NCI-H1930 (cell line): ENCODE data around the gene RALGAPA2.

ENCODE experiments used
- DNase-seq, 2 experiments: peaks; one replicate each; lab custom pipeline; 2025; lab: John Stamatoyannopoulos, UW

Gene RALGAPA2

DNA sequence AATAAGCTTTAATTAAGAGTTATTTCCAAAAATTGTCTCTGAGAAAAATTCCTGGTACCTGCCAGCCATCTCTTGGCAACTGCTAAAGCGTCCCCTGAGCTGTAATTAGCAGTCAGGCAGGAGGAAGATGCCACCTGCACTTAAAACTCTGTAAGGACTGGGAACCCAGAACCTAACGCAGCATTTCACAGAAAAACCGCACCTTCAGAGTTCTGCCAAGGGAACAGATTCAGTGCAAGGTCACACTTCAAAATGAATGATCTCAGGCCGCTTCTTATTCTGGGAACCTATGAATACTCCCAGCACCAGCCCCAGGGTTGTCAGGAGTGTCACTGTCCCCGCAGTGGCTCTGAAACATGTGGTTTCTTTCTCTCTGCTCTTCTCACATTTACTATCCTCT is 307.8 kb downstream of the RALGAPA2 start:
- no peak for DNase-seq

DNA sequence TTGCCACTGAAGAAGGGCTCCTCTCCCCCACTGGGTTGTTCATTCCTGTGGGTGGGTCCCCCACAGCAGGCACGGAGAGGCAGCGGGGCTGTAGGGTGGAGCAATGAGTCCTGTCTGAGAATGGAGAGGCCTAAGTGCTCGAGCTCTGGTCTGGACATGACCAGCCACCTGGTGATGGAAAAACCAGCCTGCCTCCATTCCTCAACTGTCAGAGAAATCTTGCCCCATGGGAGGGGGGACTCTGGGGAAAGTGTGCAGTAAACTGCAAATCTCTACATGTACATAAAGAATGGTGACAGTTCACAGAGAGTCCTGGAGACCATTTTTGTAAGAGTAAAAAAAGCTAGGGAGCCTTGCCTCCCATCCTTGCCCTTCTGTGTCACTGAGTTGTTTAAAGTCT is 310.5 kb downstream of the RALGAPA2 start:
- no peak for DNase-seq

DNA sequence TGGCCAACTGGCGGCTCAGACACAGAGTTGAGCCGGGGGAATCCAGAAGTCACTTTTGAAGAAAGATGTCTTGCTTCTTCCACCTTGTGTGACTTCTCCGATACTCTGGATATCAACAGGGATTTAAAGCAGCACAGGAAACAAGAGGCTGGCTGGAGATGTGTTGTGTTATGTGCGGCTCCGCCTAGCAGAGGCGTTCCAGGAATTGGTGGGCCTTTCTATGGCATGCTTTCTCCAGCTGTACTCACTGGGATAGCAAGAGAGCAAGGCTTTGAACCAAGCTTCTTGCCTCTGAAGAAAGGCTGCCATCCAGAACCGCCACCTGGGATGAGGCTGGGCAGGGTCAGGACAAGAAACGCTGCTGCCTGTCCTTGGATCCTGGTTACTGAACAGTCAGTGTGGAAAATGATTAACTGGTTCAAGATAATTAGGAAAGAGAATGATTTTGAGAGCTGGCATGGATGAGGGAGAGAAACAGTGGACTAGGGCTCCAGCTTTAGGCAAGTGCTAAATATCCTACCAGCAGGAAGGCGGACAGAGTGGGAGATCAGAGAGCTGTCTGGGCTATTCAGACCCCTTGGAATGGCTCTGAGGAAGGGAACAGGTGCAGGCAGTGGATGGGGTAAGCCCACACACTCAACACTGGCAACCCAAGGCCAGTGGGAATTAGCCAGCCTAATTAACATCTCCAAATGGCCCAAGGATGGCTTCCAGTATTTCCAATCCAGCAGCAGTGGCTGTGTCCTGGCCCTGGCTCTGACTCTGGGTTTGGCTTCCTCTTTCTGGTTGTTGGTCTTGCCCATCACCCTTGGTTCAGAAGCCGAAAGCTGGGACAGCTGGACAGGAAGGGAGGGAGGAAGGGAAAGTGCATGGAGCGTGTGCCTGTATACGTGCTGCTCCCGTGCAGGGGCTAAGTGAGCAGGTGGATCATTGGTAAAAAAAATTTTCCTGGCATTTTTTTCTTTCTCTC is 312.6 kb downstream of the RALGAPA2 start:
- DNase-seq, result no peak

DNA sequence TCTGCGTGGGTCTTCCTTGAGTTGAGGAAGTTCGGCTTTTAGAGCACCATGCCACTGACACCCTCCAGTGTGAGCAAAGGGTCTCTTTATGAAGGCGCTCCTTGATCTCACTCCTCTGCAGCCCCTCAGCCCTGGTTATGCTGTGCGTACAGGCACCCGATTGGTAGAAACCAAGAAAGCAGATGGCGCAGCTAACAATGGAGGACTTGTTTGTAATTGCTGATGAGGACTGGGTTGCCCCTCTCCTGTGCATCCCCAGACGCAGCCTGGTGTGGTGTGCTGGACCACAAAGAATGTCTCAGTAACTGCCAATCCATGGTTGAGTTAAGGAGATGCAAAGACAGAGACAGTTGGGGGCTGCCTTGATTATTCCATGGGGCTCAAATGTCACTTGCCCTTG is 314.3 kb downstream of the RALGAPA2 start:
- DNase-seq, result no peak

DNA sequence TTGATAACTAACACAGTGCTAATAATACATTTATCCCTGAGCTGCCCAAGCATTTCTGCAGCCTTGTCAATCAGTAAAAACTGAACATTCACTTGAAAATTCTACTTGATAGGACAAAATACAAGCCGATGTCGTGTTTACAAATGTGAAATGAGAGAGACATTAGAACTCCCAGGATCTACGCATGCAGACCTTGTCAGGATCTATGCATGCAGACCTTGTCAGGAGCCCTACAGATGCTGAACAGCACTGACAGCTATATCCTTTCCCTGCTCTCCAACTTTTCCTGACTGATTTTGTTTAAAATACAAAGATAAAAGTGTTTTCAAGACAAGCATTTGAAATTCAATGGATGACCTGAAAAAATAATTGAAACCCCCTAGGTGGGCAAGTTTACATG is 315.6 kb downstream of the RALGAPA2 start:
- no peak for DNase-seq

DNA sequence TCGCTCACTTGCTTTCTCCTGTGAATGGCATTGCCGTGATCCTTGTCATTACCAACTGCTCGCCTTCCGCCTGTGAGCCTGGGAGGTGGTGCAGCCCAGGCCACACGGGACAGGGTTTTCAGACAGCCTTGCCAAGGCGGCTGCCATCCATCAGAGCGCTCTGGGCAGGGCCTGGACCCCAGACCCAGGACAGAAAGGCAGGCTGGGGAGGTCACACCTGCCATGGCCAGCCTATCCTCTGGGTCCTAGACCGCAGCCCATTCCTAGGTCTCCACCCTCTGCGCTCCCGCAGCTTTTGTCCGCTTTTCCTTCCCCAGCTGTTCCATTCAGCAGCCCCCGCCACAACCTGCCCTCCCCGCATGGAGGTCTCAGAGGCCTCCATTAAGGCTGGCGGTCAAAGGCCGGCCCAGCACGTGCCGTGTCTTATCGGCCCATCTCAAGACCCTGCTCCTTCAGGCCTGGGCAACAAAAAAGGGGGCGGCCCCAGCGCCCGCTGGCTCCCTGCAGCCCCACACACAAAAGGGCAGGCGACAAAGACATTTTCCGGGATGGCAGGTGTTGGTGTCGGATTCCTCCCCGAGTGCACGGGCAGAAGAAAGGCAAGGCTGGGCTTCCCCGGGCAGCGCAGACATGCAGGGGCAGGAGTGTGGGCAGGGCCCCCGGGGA is 316.4 kb downstream of the RALGAPA2 start:
- peak; percentile 42 to 65 for DNase-seq

DNA sequence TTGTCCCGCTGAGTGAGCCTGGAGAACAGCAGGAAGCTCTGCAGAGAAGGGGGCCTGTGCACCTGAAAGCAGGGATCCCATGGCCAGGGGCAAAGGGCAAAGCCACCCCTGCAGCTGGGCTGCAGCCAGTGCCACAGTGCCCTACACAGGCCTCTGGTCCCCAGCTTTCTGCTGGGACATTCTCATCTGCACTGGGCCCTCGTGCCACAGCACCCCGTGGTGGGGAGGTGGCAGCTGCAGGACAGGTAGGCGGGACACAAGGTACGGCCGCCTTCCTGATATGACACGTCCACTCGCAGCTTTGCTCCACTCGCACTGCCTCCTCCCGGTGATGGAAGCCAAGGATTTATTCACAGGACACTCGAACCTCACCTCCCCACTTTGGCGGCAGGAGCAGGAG is 317.4 kb downstream of the RALGAPA2 start:
- DNase-seq, result no peak

DNA sequence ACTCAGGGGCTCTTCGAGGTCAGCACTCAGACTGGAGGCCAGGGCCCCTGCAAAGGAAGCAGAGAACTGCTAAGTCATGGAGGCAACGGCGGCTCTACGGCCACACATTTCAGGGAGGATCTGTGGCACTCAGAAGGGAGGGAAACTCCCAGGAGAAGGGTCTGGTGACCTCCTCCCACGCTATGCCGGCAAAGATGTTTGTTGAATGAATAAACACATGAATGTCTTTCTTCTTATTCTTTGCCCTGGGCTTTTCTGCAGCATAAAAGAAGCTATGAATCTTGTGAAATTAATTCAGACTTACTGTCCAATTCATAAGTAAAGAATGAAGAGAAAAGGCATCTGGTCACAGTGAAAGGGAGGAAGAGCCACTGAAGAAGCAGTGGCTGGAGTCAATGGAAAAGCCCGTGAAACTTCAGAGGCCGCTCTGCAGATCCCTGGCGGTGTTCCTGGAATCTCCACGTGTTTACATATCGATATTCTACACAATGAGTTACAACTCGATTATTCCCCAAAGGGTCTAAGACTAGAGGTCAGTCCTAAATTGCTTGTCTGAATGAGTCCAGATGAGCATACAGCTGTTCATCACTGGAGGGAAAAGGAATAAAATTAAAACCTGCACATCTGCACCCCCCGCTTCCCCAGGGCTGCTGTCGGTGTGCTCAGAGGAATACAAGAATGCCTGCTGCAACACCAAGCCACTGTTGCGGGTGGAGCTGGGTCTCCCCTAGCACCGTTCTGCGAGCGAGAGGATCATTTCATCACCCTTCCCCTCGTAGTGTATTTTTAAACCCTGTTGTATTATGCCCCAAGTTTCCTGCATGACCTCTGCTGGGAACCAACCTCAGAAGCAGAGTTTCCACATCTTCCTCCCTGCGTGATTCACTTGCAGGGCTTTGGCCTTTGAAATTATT is 319.0 kb downstream of the RALGAPA2 start:
- DNase-seq, result no peak

DNA sequence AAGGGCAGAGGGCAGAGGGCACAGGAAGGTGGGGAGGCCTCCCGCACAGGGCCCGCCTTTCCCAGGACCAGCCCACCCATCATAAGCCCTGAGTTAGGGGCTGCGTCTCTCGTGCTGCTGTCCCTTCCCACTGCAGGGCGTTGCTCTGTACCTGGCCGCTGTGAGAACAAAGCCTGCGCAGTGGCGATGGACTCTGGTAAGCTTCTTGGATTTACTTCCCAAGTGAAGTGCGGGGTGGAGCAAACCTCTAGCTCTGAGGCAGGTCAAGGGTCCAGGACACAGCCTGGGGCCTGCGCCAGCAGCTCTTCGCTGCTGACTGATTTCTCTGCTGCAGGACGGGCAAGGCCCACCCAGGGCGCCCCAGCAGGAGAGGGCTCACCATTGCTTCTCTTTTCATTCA is 320.7 kb downstream of the RALGAPA2 start:
- no peak for DNase-seq

DNA sequence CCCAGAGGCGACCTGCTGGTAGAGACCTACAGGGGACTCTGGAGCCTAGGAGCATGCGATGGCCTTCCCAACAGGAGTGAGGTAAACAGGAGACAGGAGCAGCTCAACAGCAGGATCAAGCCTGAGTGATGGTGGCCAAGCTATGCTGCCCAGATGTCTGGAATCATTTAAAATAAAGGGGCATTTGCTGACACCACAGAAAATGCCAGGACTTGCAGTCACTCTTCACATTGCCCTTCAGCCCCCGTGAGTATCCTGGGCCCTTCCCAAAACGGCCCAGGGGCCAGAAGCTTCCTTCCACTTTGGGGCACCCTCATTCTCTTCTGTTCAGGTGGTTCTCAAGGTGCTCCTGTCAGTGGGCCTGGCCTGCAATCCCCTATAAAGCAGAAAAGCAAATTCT is 321.3 kb downstream of the RALGAPA2 start:
- DNase-seq, result no peak

DNA sequence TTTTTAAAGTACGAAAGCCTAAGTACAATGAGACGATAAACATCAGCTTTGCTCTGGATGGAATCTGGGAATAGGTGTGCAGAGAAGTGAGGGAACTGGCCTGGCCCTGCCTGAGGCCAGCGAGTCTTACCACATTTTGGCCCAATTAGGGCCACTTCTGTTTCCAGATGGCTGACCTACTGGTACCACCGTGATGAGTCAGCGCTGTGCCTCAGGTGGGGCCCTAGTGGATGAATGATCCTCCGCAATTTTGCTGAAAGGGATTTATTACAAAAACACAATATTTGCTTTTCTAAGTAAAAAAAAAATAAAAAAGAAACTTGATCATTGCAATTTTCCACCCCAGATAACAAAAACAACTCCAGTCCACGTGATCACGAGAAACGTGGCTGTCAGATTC is 322.1 kb downstream of the RALGAPA2 start:
- DNase-seq, result no peak

DNA sequence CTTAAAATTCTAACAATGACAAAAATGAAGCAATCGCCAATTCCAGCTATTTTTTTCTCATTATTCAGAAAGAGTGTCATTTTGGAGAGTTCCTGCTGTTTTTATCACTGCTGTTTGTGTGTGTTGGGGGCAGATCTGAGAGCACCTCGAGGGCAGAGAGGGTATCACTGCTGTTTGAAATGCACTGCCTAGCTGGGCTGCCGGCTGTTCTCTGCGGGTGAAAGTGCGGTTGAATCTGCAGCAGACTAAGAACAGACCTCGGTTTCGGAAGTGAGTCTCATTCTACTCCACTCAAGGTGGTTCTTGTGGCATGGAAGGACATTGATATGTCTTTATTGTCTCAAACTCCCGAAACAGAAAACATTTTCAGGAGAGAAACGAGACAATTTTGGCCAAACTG is 326.3 kb downstream of the RALGAPA2 start:
- no peak for DNase-seq

DNA sequence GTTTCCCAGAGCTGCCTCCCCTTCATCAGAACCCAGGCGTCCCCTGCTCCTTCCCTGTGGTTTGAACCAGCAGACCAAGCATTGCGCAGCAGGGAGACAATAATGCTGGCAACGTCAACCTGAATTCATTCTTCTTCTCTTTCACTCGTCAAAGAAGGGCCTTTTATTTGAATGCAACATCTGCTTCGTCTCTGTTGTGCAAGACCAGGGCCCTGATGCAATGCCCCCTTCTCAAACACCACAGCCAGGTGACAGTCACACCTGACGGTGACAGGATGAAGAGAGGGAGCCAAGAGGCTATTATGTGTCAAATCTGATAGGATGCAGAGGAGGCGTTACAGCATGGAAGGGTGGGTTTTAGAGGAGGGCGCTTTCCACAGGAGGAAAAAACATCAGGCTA is 336.6 kb downstream of the RALGAPA2 start:
- peak; percentile 59 to 76 for DNase-seq

DNA sequence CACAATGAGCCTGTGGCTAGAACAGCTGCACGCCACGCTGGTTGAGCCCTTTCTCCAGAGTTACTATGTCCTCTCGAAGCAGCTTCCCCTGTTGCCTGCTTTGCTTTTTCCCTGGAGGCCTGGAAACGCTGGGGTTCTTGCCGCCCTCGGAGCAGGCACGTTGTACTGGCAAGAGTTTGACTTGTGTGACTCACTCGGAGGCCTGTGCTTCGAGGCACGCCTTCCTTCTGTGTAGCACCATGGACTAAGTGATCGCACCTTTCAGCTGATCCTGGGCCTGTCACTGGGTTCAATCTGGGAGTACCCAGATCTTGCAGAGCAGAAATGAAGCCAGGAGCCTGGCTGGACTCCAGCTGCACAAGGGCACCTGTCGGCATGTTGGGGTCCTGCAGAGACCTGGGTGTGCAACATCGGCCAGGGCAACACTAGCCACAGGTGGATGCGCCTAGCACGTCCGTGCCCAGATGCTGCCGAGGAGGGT is 339.3 kb downstream of the RALGAPA2 start:
- DNase-seq, result peak; percentile 73 to 86

DNA sequence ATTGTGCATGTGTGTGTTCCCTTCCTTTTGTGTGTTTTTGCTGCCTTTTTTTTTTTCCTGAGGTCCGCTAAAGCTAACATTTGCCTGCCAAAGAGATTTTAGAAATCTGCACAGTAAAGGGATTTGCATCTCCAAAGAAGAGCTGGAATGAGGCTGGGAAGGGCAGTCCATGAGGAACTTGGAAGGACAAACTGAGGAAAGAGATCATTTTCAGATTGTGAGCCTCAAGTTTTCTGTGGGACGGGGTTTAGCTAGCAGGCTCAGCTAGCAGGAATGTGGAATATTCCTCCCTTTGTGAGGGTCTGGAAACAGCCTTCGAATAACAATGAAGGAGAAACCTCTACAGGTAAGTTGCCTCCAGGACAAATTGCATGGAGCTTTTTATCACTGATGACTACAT is 340.8 kb downstream of the RALGAPA2 start:
- DNase-seq, result no peak

DNA sequence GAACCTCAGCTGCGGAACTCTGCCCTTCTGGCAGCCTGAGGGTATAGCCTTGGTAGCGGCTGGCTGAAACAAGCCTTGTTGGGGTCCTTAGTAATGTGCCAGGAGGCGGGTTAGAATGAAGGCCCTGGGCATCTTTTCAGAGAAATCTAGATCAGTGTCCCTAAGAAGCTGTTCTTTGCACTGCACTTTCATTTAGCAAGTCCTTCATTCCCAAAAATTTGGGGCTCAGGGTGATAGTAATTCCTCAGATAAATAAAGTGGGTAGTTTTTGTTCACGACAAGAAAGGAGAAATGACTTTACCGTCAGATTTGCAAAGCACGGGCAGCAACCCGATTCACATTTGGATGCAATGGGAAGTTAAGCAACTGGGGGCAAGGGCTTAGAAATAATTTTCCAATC is 341.4 kb downstream of the RALGAPA2 start:
- peak in 1 of 2 experiments; percentile 41 for DNase-seq

DNA sequence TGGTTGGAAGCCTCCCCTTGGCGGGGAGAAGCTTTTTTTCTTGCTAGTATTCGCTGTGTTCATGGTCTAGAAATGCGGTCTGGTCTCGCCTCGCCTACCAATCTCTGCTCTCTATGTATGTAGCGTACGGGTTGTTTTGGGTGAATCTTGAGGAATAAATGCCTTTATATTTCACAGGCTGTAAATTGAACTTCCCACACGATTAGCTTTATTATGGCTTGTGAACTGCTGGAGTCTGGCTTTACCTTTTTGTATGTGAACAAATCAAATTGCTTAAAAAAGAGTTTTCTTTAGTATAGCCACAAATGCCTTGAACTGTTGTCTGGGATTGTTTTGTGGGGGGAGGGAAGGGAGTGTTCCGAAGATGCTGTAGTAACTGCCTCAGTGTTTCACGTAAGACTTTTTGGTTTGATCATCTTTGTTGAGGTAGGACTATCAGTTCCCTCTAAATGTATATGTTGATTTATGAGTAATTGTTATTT is 342.3 kb downstream of the RALGAPA2 start:
- DNase-seq, result no peak

DNA sequence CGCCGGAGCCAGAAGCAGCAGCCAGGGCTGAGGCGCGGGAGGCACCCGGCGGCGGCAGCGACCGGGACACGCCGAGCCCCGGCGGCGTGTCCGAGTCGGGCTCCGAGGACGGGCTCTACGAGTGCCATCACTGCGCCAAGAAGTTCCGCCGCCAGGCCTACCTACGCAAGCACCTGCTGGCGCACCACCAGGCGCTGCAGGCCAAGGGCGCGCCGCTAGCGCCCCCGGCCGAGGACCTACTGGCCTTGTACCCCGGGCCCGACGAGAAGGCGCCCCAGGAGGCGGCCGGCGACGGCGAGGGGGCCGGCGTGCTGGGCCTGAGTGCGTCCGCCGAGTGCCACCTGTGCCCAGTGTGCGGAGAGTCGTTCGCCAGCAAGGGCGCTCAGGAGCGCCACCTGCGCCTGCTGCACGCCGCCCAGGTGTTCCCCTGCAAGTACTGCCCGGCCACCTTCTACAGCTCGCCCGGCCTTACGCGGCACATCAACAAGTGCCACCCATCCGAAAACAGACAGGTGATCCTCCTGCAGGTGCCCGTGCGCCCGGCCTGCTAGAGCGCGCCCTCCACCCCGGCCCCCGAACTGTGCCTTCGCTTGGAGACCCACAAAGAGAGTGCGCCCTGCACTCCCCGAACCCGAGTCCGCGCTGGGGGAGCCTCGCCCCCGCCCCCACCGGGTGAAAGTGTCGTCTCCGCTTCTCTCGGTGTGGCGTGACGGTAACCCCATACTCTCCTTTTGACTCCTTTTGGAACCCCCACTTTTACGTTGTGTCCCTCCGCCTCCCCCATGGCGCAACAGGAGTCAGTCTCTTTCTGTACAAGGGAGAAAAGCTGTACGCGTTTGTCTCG is 343.0 kb downstream of the RALGAPA2 start:
- peak in 1 of 2 experiments; percentile 56 for DNase-seq

DNA sequence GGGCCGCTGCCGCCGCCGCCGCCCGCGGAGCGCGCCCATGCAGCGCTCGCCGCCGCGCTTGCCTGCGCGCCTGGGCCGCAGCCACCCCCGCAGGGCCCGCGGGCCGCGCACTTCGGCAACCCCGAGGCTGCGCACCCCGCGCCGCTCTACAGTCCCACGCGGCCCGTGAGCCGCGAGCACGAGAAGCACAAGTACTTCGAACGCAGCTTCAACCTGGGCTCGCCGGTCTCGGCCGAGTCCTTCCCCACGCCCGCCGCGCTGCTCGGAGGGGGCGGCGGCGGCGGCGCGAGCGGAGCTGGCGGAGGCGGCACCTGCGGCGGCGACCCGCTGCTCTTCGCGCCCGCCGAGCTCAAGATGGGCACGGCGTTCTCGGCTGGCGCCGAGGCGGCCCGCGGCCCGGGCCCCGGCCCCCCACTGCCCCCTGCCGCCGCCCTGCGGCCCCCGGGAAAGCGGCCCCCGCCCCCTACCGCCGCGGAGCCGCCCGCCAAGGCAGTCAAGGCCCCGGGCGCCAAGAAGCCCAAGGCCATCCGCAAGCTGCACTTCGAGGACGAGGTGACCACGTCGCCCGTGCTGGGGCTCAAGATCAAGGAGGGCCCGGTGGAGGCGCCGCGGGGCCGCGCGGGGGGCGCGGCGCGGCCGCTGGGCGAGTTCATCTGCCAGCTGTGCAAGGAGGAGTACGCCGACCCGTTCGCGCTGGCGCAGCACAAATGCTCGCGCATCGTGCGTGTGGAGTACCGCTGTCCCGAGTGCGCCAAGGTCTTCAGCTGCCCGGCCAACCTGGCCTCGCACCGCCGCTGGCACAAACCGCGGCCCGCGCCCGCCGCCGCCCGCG is 343.8 kb downstream of the RALGAPA2 start:
- DNase-seq, result peak in 1 of 2 experiments; percentile 74
